Astrocyte (in vitro differentiated cells and primary cell): Measurements from ENCODE around the gene PTK6. TPM values are rescaled to one million over a fixed set of nuclear protein-coding genes. Genes with fewer than 3 reads are reported as not detected.

Experiments
- DNase-seq: peaks from one replicate; pipeline ENCODE4 v3.0.0-alpha.2; 2010; ENCODE audit warnings: low read depth
- FAIRE-seq: peaks from 2 replicates; lab custom pipeline; 2011; peaks lifted over from hg19 to GRCh38; lab: Jason Lieb, UNC
- H2AFZ ChIP-seq: 2 replicates; pipeline ENCODE4 v1.6.0; 2012; ENCODE audit warnings: low read depth, low read length, inconsistent platforms
- H3K27ac ChIP-seq: 2 replicates; pipeline ENCODE4 v1.5.1; 2011; ENCODE audit warnings: low read depth, low read length, inconsistent platforms
- H3K27me3 ChIP-seq: 2 replicates; pipeline ENCODE4 v1.6.0; 2011; ENCODE audit warnings: low read length, inconsistent platforms; ENCODE audit not compliant: insufficient read depth
- H3K36me3 ChIP-seq: 2 replicates; pipeline ENCODE4 v1.5.1; 2011; ENCODE audit warnings: low read length, inconsistent platforms; ENCODE audit not compliant: insufficient read depth
- H3K4me1 ChIP-seq: 2 replicates; pipeline ENCODE4 v1.5.1; 2011; ENCODE audit warnings: low read length, inconsistent platforms; ENCODE audit not compliant: insufficient read depth
- H3K4me2 ChIP-seq: 2 replicates; pipeline ENCODE4 v1.6.0; 2012; ENCODE audit warnings: low read length, inconsistent platforms
- H3K4me3 ChIP-seq: 2 replicates; pipeline ENCODE4 v1.5.1; 2011; ENCODE audit warnings: low read depth, mild to moderate bottlenecking, low read length, inconsistent platforms; ENCODE audit not compliant: insufficient read depth
- H3K79me2 ChIP-seq: 2 replicates; pipeline ENCODE4 v1.6.0; 2012; ENCODE audit warnings: mild to moderate bottlenecking, low read length, inconsistent platforms; ENCODE audit not compliant: insufficient read depth
- H3K9ac ChIP-seq: 2 replicates; pipeline ENCODE4 v1.6.0; 2012; ENCODE audit warnings: mild to moderate bottlenecking, low read length, inconsistent platforms
- H3K9me3 ChIP-seq: 2 replicates; pipeline ENCODE4 v1.5.1; 2012; ENCODE audit warnings: low read depth, mild to moderate bottlenecking, low read length, inconsistent platforms; ENCODE audit not compliant: insufficient read depth
- H4K20me1 ChIP-seq: 2 replicates; pipeline ENCODE4 v1.6.0; 2012; ENCODE audit warnings: low read length, inconsistent platforms; ENCODE audit not compliant: insufficient read depth
- H3K27ac Mint-ChIP-seq: one replicate; pipeline ENCODE4 v1.8.0; 2021; ENCODE audit warnings: mild to moderate bottlenecking, mixed read lengths; ENCODE audit not compliant: unreplicated experiment
- H3K27me3 Mint-ChIP-seq: one replicate; pipeline ENCODE4 v1.8.0; 2021; ENCODE audit warnings: low read depth, mixed read lengths; ENCODE audit not compliant: unreplicated experiment
- H3K36me3 Mint-ChIP-seq: one replicate; pipeline ENCODE4 v1.8.0; 2021; ENCODE audit warnings: low read depth, mixed read lengths; ENCODE audit not compliant: unreplicated experiment
- H3K4me1 Mint-ChIP-seq: one replicate; pipeline ENCODE4 v1.8.0; 2021; ENCODE audit warnings: low read depth, mixed read lengths; ENCODE audit not compliant: unreplicated experiment
- H3K4me3 Mint-ChIP-seq: one replicate; pipeline ENCODE4 v1.8.0; 2021; ENCODE audit warnings: mild to moderate bottlenecking, moderate library complexity, mixed read lengths; ENCODE audit not compliant: unreplicated experiment
- H3K9me3 Mint-ChIP-seq: one replicate; pipeline ENCODE4 v1.8.0; 2021; ENCODE audit warnings: mild to moderate bottlenecking, mixed read lengths; ENCODE audit not compliant: unreplicated experiment
- CTCF ChIP-seq: IDR thresholded peaks from 2 replicates; pipeline ENCODE4 v1.5.1; 2011; ENCODE audit warnings: low read depth, mild to moderate bottlenecking, inconsistent platforms, low read length, moderate library complexity; ENCODE audit not compliant: insufficient read depth
- EZH2 ChIP-seq: IDR thresholded peaks from 2 replicates; pipeline ENCODE4 v1.6.1; 2012; ENCODE audit warnings: mild to moderate bottlenecking, low read length, inconsistent platforms; ENCODE audit not compliant: insufficient read depth
- total RNA-seq: library from RNA; stranded (reverse); gene quantifications from 2 replicates; pipeline ENCODE4 v1.2.1, GENCODE V29; 2021

Gene PTK6
- total RNA-seq, 1 donor from 2014 or later: 0.18 TPM

GRCh38 chr20:63529861-63530787, 7.1 kb downstream of the PTK6 start:
- DNase-seq (no peak), FAIRE-seq (no peak)
- no peaks in the 10 kb centered on the region for H3K79me2 ChIP-seq
- no peaks in the 10 kb centered on the region for H3K36me3 ChIP-seq
- H3K27me3 Mint-ChIP-seq: no peaks in the 10 kb centered on the region
- no peak overlapping the region for H3K27ac Mint-ChIP-seq
- no peaks in the 10 kb centered on the region for H3K36me3 Mint-ChIP-seq
- H3K4me3 Mint-ChIP-seq: no peak overlapping the region
- peaks cover 10% of the 10 kb centered on the region for H4K20me1 ChIP-seq
- H3K27ac ChIP-seq: no peak overlapping the region
- TF ChIP-seq CTCF: no peak
- TF ChIP-seq EZH2: no peak
- H3K9me3 ChIP-seq: no peaks in the 10 kb centered on the region
- no peak overlapping the region for H3K9ac ChIP-seq
- H3K9me3 Mint-ChIP-seq: no peaks in the 10 kb centered on the region
- no peak overlapping the region for H2AFZ ChIP-seq
- H3K4me1 Mint-ChIP-seq: no peaks in the 10 kb centered on the region
- H3K4me3 ChIP-seq: no peak overlapping the region
- no peaks in the 10 kb centered on the region for H3K4me1 ChIP-seq
- H3K27me3 ChIP-seq: no peaks in the 10 kb centered on the region
- H3K4me2 ChIP-seq: no peak overlapping the region

GRCh38 chr20:63529180-63529860, 7.9 kb downstream of the PTK6 start:
- peaks cover 18% of the 10 kb centered on the region for H4K20me1 ChIP-seq
- H3K36me3 Mint-ChIP-seq: peaks cover 7% of the 10 kb centered on the region
- no peak overlapping the region for H3K4me2 ChIP-seq
- no peak overlapping the region for H3K27ac ChIP-seq
- no peaks in the 10 kb centered on the region for H3K4me1 Mint-ChIP-seq
- H2AFZ ChIP-seq: no peak overlapping the region
- no peaks in the 10 kb centered on the region for H3K9me3 ChIP-seq
- no peak overlapping the region for H3K9ac ChIP-seq
- H3K79me2 ChIP-seq: no peaks in the 10 kb centered on the region
- no peaks in the 10 kb centered on the region for H3K27me3 ChIP-seq
- H3K27me3 Mint-ChIP-seq: no peaks in the 10 kb centered on the region
- H3K4me3 ChIP-seq: no peak overlapping the region
- H3K4me3 Mint-ChIP-seq: no peak overlapping the region
- no peak overlapping the region for H3K27ac Mint-ChIP-seq
- no peak for TF ChIP-seq CTCF
- no peak for TF ChIP-seq EZH2
- no peaks in the 10 kb centered on the region for H3K9me3 Mint-ChIP-seq
- no peaks in the 10 kb centered on the region for H3K36me3 ChIP-seq
- FAIRE-seq (no peak), DNase-seq (no peak)
- H3K4me1 ChIP-seq: no peaks in the 10 kb centered on the region
